GM23338 (cell line): ENCODE data around the gene CAPN1. TPM values are rescaled to one million over a fixed set of nuclear protein-coding genes. Genes with fewer than 3 reads are reported as not detected.

Experiments used
- ATAC-seq: fragments of 200-7000 bp; cut with Tn5 transposase; 3 replicates; pipeline ENCODE4 v1.9.1; 2020
- DNase-seq: peaks from one replicate; pipeline ENCODE4 v3.0.0-alpha.2; 2015; ENCODE audit warnings: low spot score
- H2AFZ ChIP-seq: fragments of 200-600 bp; sonication (generic); 2 replicates; pipeline ENCODE4 v1.8.0; 2016; ENCODE audit warnings: antibody characterized with exemption, mild to moderate bottlenecking, moderate library complexity
- H3F3A ChIP-seq: fragments of 200-600 bp; sonication (generic); replicated peaks from 2 replicates; pipeline ENCODE4 v1.8.0; 2017; ENCODE audit warnings: antibody characterized with exemption, mixed run types, low read depth
- H3K27ac ChIP-seq: fragments of 200-600 bp; sonication (generic); 2 replicates; pipeline ENCODE4 v1.6.1; 2016; ENCODE audit warnings: low read depth
- H3K27me3 ChIP-seq: fragments of 200-600 bp; sonication (generic); 2 replicates; pipeline ENCODE4 v1.8.0; 2016; ENCODE audit warnings: mild to moderate bottlenecking, mixed run types, moderate library complexity; ENCODE audit not compliant: insufficient read depth
- H3K36me3 ChIP-seq: fragments of 200-600 bp; sonication (generic); 2 replicates; pipeline ENCODE4 v1.8.0; 2016; ENCODE audit warnings: mild to moderate bottlenecking; ENCODE audit not compliant: insufficient read depth
- H3K4me1 ChIP-seq: fragments of 200-600 bp; sonication (generic); 2 replicates; pipeline ENCODE4 v1.8.0; 2016; ENCODE audit warnings: mild to moderate bottlenecking, moderate library complexity; ENCODE audit not compliant: insufficient read depth
- H3K4me2 ChIP-seq: fragments of 200-600 bp; sonication (generic); 2 replicates; pipeline ENCODE4 v1.7.1; 2017; ENCODE audit warnings: mixed run types
- H3K4me3 ChIP-seq: fragments of 200-600 bp; sonication (generic); 2 replicates; pipeline ENCODE4 v1.6.1; 2016; ENCODE audit warnings: mixed run types
- H3K79me2 ChIP-seq: fragments of 200-600 bp; sonication (generic); replicated peaks from 2 replicates; pipeline ENCODE4 v1.8.0; 2017; ENCODE audit warnings: mild to moderate bottlenecking; ENCODE audit not compliant: insufficient read depth
- H3K9me2 ChIP-seq: fragments of 200-600 bp; sonication (generic); 2 replicates; pipeline ENCODE4 v1.8.0; 2017; ENCODE audit not compliant: insufficient read depth
- H4K20me1 ChIP-seq: fragments of 200-600 bp; sonication (generic); replicated peaks from 2 replicates; pipeline ENCODE4 v1.8.0; 2017; ENCODE audit warnings: mild to moderate bottlenecking; ENCODE audit not compliant: insufficient read depth
- H3K27ac Mint-ChIP-seq: 2 replicates; pipeline ENCODE4 v1.8.0; 2020; ENCODE audit warnings: inconsistent platforms, mild to moderate bottlenecking, moderate library complexity, mixed read lengths
- H3K27me3 Mint-ChIP-seq: 3 replicates; pipeline ENCODE4 v1.8.0; 2022; ENCODE audit warnings: low read depth, mild to moderate bottlenecking, moderate library complexity, mixed read lengths, inconsistent platforms; ENCODE audit not compliant: insufficient read depth, poor library complexity
- H3K36me3 Mint-ChIP-seq: 3 replicates; pipeline ENCODE4 v1.8.0; 2021; ENCODE audit warnings: low read depth, mild to moderate bottlenecking, inconsistent platforms, moderate library complexity, mixed read lengths
- H3K4me1 Mint-ChIP-seq: 3 replicates; pipeline ENCODE4 v1.8.0; 2020; ENCODE audit warnings: mild to moderate bottlenecking, inconsistent platforms, mixed read lengths
- H3K4me3 Mint-ChIP-seq: 3 replicates; pipeline ENCODE4 v1.8.0; 2021; ENCODE audit warnings: moderate library complexity, mild to moderate bottlenecking, inconsistent platforms, mixed read lengths
- H3K9me3 Mint-ChIP-seq: 3 replicates; pipeline ENCODE4 v1.8.0; 2020; ENCODE audit warnings: moderate library complexity, mild to moderate bottlenecking, inconsistent platforms, mixed read lengths
- CREB1 ChIP-seq: fragments of 250-450 bp; sonication (Bioruptor Pico); IDR thresholded peaks from 2 replicates; pipeline ENCODE4 v1.5.0; 2020; ENCODE audit warnings: low read depth, mild to moderate bottlenecking, moderate library complexity
- CTCF ChIP-seq, 2 experiments: fragments of 200-600 bp in 1 of 2; sonication (generic) in 1 of 2; conservative IDR thresholded peaks; 2 replicates each; pipeline versions ENCODE4 v1.5.1 to v1.6.1; 2016 to 2017; ENCODE audit warnings: antibody characterized with exemption in 2 of 2, low read depth in 2 of 2, mild to moderate bottlenecking in 2 of 2, moderate library complexity in 1 of 2
- EZH2 ChIP-seq: fragments of 200-600 bp; sonication (generic); IDR thresholded peaks from one replicate; pipeline ENCODE4 v1.8.0; 2017; ENCODE audit warnings: antibody characterized with exemption, mild to moderate bottlenecking, low read depth; ENCODE audit not compliant: unreplicated experiment
- EZH2phosphoT487 ChIP-seq: fragments of 200-600 bp; sonication (generic); IDR thresholded peaks from one replicate; pipeline ENCODE4 v1.8.1; 2018; ENCODE audit warnings: antibody characterized with exemption; ENCODE audit not compliant: unreplicated experiment
- JUNB ChIP-seq: IDR thresholded peaks from one replicate; pipeline ENCODE4 v1.6.1; 2016; ENCODE audit warnings: antibody characterized with exemption; ENCODE audit not compliant: unreplicated experiment
- NANOG ChIP-seq: IDR thresholded peaks from 2 replicates; pipeline ENCODE4 v1.6.1; 2016; ENCODE audit warnings: antibody characterized with exemption, borderline replicate concordance
- POLR2AphosphoS5 ChIP-seq: IDR thresholded peaks from 2 replicates; pipeline ENCODE4 v1.6.1; 2016; ENCODE audit warnings: antibody characterized with exemption, low read depth
- STAT1 ChIP-seq: IDR thresholded peaks from one replicate; pipeline ENCODE4 v1.6.1; 2016; ENCODE audit warnings: antibody characterized with exemption; ENCODE audit not compliant: unreplicated experiment
- ZNF114 ChIP-seq: fragments of 250-450 bp; sonication (Bioruptor Pico); IDR thresholded peaks from 2 replicates; pipeline ENCODE4 v1.5.0; 2020; ENCODE audit warnings: mild to moderate bottlenecking, moderate library complexity
- ZNF331 ChIP-seq: fragments of 250-450 bp; sonication (Bioruptor Pico); IDR thresholded peaks from 2 replicates; pipeline ENCODE4 v1.5.0; 2020; ENCODE audit warnings: low read depth, mild to moderate bottlenecking, moderate library complexity
- polyA plus RNA-seq: library from polyadenylated mRNA; unstranded; fragments of >200 nt; fragmentation: Nextera tagmentation; extraction: Ambion mirVana; gene quantifications from 2 replicates; pipeline ENCODE4 v1.2.1, GENCODE V29; 2016
- total RNA-seq: library from RNA; depleted of rRNA; stranded (reverse); fragments of >200 nt; shearing (Covaris generic); gene quantifications from 2 replicates; pipeline ENCODE4 v1.2.3, GENCODE V29; 2014
- TF ChIP-seq, protein P1 (sequence below): IDR thresholded peaks from one replicate; pipeline ENCODE4 v1.6.1; 2018; ENCODE audit warnings: antibody characterized with exemption; ENCODE audit not compliant: unreplicated experiment
- TF ChIP-seq, protein P2 (sequence below): IDR thresholded peaks from 2 replicates; pipeline ENCODE4 v1.6.1; 2016; ENCODE audit warnings: antibody characterized with exemption

Gene CAPN1
- total and polyA plus RNA-seq, 2 experiments from 2014 or later, result 67.3 to 277 TPM

- Mint-ChIP-seq H3K9me3 (no peaks in the 10 kb centered on the region), H3K4me1 (peaks cover 44% of the 10 kb centered on the region), H3K36me3 (peaks cover 42% of the 10 kb centered on the region), H3K27ac (peak overlapping the region; percentile 98; the same call in 1 of the 2 replicates), H3K4me3 (no peak overlapping the region), H3K27me3 (peaks cover 22% of the 10 kb centered on the region)
- Histone ChIP-seq H3F3A (peaks cover 22% of the 10 kb centered on the region), H3K9me2 (no peaks in the 10 kb centered on the region), H3K79me2 (no peaks in the 10 kb centered on the region), H3K27me3 (no peaks in the 10 kb centered on the region), H4K20me1 (0 out of 2 replicates have a peak, but pooled peaks cover 4% of the 10 kb centered on the region), H3K4me3 (no peak overlapping the region), H2AFZ (no peak overlapping the region), H3K27ac (peak overlapping the region; percentile 91; the same call in 1 of the 2 replicates), H3K4me2 (peak overlapping the region; percentile 70), H3K4me1 (peaks cover 37% of the 10 kb centered on the region), H3K36me3 (peaks cover 3% of the 10 kb centered on the region; the same call in 1 of the 2 replicates)
- ATAC-seq (peak; percentile 2; the same call in 2 of the 3 replicates), DNase-seq (no peak)
- TF ChIP-seq POLR2AphosphoS5, result no peak
- TF ChIP-seq ZNF331 (CRISPR knock-in tag), result no peak
- TF ChIP-seq, protein P1, sequence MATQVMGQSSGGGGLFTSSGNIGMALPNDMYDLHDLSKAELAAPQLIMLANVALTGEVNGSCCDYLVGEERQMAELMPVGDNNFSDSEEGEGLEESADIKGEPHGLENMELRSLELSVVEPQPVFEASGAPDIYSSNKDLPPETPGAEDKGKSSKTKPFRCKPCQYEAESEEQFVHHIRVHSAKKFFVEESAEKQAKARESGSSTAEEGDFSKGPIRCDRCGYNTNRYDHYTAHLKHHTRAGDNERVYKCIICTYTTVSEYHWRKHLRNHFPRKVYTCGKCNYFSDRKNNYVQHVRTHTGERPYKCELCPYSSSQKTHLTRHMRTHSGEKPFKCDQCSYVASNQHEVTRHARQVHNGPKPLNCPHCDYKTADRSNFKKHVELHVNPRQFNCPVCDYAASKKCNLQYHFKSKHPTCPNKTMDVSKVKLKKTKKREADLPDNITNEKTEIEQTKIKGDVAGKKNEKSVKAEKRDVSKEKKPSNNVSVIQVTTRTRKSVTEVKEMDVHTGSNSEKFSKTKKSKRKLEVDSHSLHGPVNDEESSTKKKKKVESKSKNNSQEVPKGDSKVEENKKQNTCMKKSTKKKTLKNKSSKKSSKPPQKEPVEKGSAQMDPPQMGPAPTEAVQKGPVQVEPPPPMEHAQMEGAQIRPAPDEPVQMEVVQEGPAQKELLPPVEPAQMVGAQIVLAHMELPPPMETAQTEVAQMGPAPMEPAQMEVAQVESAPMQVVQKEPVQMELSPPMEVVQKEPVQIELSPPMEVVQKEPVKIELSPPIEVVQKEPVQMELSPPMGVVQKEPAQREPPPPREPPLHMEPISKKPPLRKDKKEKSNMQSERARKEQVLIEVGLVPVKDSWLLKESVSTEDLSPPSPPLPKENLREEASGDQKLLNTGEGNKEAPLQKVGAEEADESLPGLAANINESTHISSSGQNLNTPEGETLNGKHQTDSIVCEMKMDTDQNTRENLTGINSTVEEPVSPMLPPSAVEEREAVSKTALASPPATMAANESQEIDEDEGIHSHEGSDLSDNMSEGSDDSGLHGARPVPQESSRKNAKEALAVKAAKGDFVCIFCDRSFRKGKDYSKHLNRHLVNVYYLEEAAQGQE, result no peak
- TF ChIP-seq JUNB, result no peak
Observed at GRCh38 chr11:65211293-65212105, 29.8 kb downstream of the CAPN1 start.

- peak; percentile 46 for DNase-seq
- no peak for TF ChIP-seq STAT1
- no peak for TF ChIP-seq EZH2phosphoT487
- TF ChIP-seq JUNB, result no peak
- no peak for TF ChIP-seq ZNF114 (CRISPR knock-in tag)
- no peak for TF ChIP-seq ZNF331 (CRISPR knock-in tag)
- no peak for TF ChIP-seq NANOG
- TF ChIP-seq CTCF (conservative IDR thresholded peaks at IDR 0.05; ENCODE audit: low read depth in 2 of 2), result no peak
- TF ChIP-seq, protein P2, sequence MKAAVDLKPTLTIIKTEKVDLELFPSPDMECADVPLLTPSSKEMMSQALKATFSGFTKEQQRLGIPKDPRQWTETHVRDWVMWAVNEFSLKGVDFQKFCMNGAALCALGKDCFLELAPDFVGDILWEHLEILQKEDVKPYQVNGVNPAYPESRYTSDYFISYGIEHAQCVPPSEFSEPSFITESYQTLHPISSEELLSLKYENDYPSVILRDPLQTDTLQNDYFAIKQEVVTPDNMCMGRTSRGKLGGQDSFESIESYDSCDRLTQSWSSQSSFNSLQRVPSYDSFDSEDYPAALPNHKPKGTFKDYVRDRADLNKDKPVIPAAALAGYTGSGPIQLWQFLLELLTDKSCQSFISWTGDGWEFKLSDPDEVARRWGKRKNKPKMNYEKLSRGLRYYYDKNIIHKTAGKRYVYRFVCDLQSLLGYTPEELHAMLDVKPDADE, result no peak
- no peak for TF ChIP-seq POLR2AphosphoS5
- TF ChIP-seq, protein P1, result no peak
- TF ChIP-seq EZH2, result no peak
- no peak for TF ChIP-seq CREB1 (CRISPR knock-in tag)
Observed at GRCh38 chr11:65212226-65212801, 30.6 kb downstream of the CAPN1 start.

More at GRCh38 chr11:65212226-65212801, 30.6 kb downstream of the CAPN1 start:
- Mint-ChIP-seq H3K4me3 (peak overlapping the region; percentile 68; the same call in 1 of the 3 replicates), H3K27me3 (peaks cover 19% of the 10 kb centered on the region), H3K9me3 (no peaks in the 10 kb centered on the region), H3K4me1 (peaks cover 47% of the 10 kb centered on the region), H3K27ac (peak overlapping the region; percentile 98), H3K36me3 (peaks cover 35% of the 10 kb centered on the region)
- Histone ChIP-seq H3K4me1 (peaks cover 37% of the 10 kb centered on the region), H3K9me2 (no peaks in the 10 kb centered on the region), H4K20me1 (0 out of 2 replicates have a peak, but pooled peaks cover 4% of the 10 kb centered on the region), H2AFZ (no peak overlapping the region), H3K4me2 (peak overlapping the region; percentile 70), H3K4me3 (no peak overlapping the region), H3K36me3 (peaks cover 3% of the 10 kb centered on the region; the same call in 1 of the 2 replicates), H3K27me3 (no peaks in the 10 kb centered on the region), H3K79me2 (no peaks in the 10 kb centered on the region), H3K27ac (peak overlapping the region; percentile 91), H3F3A (peaks cover 22% of the 10 kb centered on the region)
- ATAC-seq, result peak; percentile 8
